HG03060 (cell line): ENCODE data around the gene PACSIN3.
"Not testable (repeated sequence)": the region's sequence is repeated elsewhere in the genome, so short reads cannot be mapped to it uniquely, and the experiment has no call there.

Experiments used
- ATAC-seq: cut with Tn5 transposase; IDR thresholded peaks from one replicate; pipeline ENCODE4 v1.9.1; 2021; ENCODE audit warnings: low read depth, moderate number of reproducible peaks; ENCODE audit not compliant: unreplicated experiment

Gene PACSIN3

DNA sequence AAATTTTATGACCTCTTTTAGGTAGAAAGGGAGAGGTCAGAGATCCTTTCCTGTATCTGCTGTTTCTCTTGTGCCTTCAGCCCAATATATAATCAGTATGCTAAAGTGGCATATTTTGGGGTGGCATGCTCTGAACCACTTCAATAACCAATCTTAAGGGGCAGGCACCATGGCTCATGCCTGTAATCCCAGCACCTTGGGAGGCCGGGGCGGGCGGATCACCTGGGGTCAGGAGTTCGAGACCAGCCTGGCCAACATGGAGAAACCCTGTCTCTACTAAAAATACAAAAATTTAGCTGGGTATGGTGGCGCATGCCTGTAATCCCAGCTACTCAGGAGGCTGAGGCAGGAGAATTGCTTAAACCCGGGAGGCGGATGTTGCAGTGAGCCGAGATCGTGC lies 11.9 kb upstream of the PACSIN3 start:
- not testable (repeated sequence) for ATAC-seq

- no peak for ATAC-seq
Observed at GRCh38 chr11:47192111-47192510, 5.9 kb upstream of the PACSIN3 start.

- ATAC-seq = not testable (repeated sequence)
Observed at GRCh38 chr11:47191137-47191536, 4.9 kb upstream of the PACSIN3 start.

- no peak for ATAC-seq
Observed at GRCh38 chr11:47189100-47189834, 3.0 kb upstream of the PACSIN3 start.

GRCh38 chr11:47188259-47188658 lies 2.0 kb upstream of the PACSIN3 start:
- ATAC-seq = no peak

DNA sequence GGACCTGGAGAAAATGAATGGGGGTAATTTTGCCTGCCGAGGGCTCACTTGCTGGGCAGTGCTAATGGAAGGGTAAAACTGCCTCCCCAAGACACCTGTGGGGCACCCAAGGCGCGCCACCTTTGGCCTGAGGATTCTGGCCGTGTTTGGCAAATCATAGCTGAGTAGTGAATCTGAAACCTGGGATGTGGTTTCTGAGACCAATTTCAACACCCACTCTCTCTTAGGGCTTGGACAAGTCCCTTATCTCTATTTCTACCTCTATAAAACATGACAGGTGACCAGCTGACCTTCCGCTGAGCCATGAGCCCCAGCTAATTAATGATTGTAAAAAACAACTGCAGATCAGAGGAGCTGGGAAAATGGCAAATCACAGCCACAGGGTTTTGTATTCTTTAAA lies 1.5 kb upstream of the PACSIN3 start:
- ATAC-seq = no peak

DNA sequence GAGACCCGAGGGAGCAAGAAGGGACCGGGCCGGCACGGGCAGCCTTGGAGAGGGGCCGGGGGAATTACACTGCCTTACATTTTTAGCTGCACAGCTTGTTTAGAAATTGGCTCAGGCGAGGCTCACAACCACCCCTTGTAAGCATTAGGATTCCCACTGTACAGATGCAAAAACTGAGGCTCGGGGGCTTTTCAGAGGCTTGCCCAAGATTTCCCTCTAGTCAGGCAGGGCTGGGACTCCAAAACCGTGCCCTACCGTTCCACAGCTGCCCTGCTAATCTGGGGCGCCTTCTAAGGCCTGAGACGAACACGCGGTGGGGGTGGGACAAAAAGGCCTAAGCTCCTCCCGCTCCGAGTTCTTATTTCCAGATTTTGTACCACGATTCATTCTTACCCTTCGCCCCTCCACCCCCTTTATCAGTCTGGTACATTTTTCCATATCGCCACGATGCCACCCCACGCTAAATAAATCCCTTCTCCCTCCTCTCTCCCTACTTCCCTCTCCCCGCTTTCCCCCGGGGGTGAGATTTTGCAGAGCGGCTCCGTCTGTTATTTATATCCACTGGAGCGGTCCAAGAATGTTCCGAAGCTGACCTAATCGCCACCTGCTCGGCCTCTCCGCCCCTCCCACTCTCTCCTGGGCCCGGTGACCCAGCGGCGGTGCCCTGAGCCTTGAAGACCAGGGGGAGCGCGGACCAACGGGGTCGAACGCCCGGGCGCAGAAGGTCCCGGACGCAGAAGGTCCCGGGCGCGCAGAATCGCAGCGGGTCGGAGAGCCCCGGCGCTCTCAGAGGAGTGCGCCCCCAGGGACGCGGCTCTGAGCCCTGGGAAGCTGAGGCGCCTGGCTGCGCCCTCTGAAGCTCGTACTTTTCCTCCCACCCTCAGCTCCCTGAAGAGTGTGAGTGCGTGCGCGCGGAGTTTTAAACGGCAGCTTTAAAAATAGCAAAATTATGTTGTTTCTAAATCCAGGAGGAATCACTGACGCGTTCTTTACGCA lies 764 bp upstream of the PACSIN3 start:
- ATAC-seq = no peak

GRCh38 chr11:47185305-47186075 lies 744 bp downstream of the PACSIN3 start:
- no peak for ATAC-seq

GRCh38 chr11:47184711-47185304 lies 1.4 kb downstream of the PACSIN3 start:
- ATAC-seq = no peak

DNA sequence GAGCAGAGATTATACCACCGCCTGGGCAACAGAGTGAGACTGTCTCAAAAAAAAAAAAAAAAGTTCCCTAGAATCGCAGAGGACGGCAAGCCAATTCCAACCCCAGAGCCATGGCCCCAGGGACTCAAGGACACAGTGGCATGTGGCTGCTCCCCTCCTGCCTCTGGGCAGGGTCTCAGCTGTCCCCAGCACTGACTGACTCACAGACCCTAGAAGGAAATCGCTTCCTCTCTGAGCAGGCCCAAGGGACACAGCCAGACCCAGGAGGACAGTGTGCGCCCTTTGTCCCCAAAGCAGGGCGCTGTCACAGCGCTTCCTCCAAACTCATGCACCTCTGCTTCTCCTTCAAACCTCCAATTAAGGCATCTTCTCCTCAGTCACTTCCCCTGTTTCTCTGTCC lies 2.3 kb downstream of the PACSIN3 start:
- no peak for ATAC-seq

DNA sequence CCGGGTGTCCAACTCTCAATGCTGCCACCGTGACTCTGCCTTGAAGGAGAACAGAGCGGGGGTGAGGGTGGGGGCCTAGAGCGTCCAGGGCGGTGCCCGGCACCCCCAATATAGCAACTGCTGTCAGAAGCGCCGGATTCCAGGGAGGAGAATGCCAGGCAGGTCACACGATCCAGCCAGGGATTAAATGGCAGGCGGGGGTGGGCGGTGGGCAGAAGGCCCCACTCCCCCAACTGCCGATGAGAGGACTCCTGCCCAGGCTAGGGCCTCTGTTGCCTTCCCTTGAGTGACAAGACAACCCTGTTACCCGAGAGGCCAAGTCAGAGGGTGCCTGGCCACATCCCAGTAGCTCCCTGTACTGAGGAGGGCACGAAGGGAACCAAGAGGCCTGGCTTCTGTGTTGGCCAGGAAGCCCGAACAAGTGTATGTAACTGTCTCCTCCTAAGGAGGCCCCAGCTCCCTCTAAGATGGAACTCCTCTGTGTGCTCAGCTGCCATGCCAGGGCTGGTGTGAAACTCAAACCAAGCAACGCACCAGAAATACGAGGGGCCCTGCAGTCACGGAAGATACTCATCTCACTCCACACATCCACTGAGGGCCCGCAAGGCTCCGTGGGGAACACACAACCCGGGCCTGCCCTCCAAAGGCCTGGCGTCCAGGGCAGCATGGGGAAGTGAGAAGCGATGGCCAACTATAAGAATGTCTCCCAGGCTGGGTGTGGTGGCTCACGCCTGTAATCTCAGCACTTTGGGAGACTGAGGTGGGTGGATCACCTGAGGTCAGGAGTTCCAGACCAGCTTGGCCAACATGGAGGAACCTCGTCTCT lies 3.0 kb downstream of the PACSIN3 start:
- no peak for ATAC-seq

- no peak for ATAC-seq
Observed at GRCh38 chr11:47182380-47182779, 3.9 kb downstream of the PACSIN3 start.

DNA sequence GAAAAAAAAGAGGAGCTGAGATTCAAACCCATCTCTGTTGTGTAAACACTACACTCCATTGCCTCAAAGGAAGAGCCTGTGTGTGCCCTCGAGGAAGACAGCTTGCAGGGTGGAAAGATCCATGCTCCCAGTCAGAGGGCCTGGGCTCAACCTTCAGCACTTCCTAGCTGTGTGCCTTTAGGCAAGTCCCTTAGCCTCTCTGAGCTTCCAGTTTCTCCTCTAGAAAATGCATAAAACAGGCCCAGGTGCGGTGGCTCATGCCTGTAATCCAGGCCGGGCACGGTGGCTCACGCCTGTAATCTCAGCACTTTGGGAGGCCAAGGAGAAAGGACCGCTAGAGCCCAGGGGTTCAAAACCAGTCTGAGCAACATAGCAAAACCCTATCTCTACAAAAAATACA lies 5.0 kb downstream of the PACSIN3 start:
- no peak for ATAC-seq

DNA sequence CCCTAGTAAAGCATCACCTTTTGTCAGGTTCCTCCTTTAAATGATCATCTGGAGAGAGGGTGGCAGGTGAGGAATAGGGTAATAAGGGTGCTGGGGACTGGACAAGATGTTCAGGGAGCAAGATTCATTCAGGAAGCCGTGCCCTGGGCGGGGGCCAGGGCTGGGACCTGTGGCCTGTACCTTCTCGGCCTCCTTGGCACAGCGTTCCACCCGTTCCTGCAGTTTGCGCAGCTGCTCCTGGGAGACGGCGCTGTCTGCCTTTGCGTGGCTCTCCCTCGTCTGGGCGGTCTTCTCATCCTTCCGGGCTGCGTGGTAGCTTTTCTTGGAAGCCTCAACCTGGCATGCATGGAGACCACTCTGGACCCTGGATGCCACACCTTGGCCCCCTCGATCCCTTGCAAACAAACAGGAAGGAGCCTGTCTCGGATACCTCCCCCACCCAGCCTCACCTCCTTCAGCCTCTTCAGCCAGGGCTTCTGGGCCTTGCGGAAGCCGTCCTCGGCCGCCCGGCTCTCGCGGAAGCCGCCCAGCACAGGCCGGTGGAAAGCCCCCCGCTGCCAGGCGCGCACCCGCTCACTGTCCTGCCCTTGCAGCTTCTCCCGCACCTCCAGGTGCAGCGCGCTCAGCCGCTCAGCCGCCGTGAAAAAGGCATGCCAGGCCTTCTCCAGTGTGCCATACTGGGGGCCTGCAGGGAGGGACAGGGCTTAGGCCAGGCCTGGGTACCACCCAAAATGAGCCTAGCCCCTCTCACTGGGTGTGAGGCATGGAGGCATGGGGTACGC lies 6.0 kb downstream of the PACSIN3 start:
- ATAC-seq = no peak

GRCh38 chr11:47179655-47179991 lies 6.6 kb downstream of the PACSIN3 start:
- no peak for ATAC-seq

DNA sequence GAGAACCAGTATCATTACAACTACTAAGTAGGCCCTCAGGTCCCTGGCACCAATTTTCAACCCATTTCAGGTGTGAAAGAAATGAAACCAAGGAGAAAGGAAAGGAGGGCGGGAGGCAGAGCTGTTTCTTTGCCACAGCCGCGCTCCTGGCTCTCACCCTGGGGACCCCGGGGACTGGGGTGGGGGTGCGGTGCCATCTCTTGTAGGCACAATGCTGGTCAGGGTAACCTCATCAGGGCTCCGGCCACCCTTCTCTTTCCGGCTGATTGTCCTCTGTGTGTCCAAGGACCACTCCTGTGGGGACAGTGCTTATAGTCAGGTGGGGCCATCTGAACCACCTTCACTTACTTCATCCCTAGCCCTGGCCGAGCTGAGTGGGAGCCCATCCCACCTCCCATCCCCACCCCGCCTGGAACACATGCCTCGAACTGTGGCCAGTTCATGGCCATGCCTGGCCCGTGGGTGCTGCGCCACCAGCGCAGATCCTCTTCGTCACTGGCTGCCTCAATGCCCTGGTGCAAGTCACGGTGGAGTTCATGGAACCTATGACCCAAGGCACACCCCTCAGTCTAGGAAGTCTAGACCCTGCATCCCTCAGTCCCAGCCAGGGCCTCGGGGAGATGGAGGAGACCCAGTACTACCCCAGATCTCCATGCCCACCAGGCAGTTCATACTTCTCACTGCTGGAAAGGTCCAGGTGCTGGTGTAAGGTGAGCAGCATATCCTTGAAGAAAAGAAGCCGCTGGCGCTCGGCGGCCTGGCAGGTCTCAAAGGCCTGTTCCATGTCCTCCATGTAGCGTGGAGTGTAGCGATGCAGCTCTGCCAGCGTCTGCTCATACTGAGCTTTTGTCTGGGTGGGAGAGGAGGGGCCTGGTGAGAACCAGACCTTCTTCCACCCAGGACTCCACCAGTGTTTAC lies 7.2 kb downstream of the PACSIN3 start:
- no peak for ATAC-seq

DNA sequence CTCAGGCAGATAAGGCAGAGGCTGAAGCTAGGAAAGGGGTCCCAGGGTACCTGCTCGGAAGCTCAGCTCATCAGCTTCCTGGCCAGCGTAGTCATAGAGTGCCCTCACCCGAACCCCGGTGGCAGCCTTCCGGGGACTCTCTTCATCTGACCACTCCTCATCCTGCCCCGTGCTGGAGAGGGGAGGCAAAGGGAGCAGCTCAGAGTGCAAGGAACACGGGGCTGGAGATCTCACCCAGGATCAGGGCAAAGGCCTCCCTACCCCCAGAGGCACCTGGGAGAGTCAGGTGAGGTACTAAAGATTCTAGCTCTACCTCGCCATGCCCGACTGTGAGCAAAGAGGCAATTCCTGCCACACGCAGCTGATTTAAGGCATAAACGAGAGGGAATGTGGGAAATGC lies 7.9 kb downstream of the PACSIN3 start:
- ATAC-seq = no peak

GRCh38 chr11:47177846-47178245 lies 8.4 kb downstream of the PACSIN3 start:
- no peak for ATAC-seq
